K562 (cell line): ENCODE measurements around the gene NTN3. TPM values are rescaled to one million over a fixed set of nuclear protein-coding genes. Genes with fewer than 3 reads are reported as not detected.
A peak's percentile ranks its signal among the peaks of the same experiment; 100 is the strongest.

Experiments used
- CEBPG ChIP-seq, 3 experiments: fragments of 200-800 bp in 1 of 3; sonication (Bioruptor generic) in 1 of 3; sonication (generic) in 1 of 3; formaldehyde crosslinking in 1 of 3; IDR thresholded peaks in 2 of 3; conservative IDR thresholded peaks in 1 of 3; 2 replicates each; pipeline versions ENCODE4 v1.6.1 to v1.8.0; 2016 to 2022; ENCODE audit warnings: missing compliant biosample characterization in 2 of 3, missing genetic modification characterization in 2 of 3, mild to moderate bottlenecking in 1 of 3, missing genetic modification reagents in 1 of 3
- CHD1 ChIP-seq: fragments of 200-600 bp; sonication (generic); IDR thresholded peaks from one replicate; pipeline ENCODE4 v1.6.1; 2012; ENCODE audit warnings: mild to moderate bottlenecking, moderate library complexity, low read length, inconsistent platforms
- MCM3 ChIP-seq: fragments of 450-650 bp; IDR thresholded peaks from 2 replicates; pipeline ENCODE4 v1.6.1; 2016
- MTA3 ChIP-seq: fragments of 450-650 bp; formaldehyde crosslinking; IDR thresholded peaks from 2 replicates; pipeline ENCODE4 v1.6.1; 2017; ENCODE audit warnings: mild to moderate bottlenecking, borderline replicate concordance
- NR3C1 ChIP-seq: sonication (generic); formaldehyde crosslinking; IDR thresholded peaks from 2 replicates; pipeline ENCODE4 v1.8.1; 2022; ENCODE audit warnings: missing genetic modification reagents
- RBFOX2 ChIP-seq: fragments of 200-400 bp; formaldehyde crosslinking; IDR thresholded peaks from 2 replicates; pipeline ENCODE4 v1.6.1; 2017; ENCODE audit warnings: low read depth, mild to moderate bottlenecking, low read length, moderate library complexity
- SAP30 ChIP-seq: fragments of 200-600 bp; sonication (generic); IDR thresholded peaks from 2 replicates; pipeline ENCODE4 v1.6.1; 2012; ENCODE audit warnings: borderline replicate concordance, low read depth, mild to moderate bottlenecking, moderate library complexity, low read length, control low read depth, inconsistent platforms; ENCODE audit not compliant: insufficient read depth, poor library complexity, severe bottlenecking
- TCF7 ChIP-seq: sonication (generic); IDR thresholded peaks from 2 replicates; pipeline ENCODE4 v1.6.1; 2016; ENCODE audit warnings: antibody characterized with exemption, borderline replicate concordance
- YBX1 ChIP-seq: fragments of 450-650 bp; IDR thresholded peaks from 2 replicates; pipeline ENCODE4 v1.7.1; 2016; ENCODE audit warnings: mild to moderate bottlenecking
- ZNF124 ChIP-seq: sonication (generic); formaldehyde crosslinking; IDR thresholded peaks from 2 replicates; pipeline ENCODE4 v1.8.1; 2022; ENCODE audit warnings: missing genetic modification reagents
- ZNF699 ChIP-seq: fragments of 250-450 bp; sonication (Bioruptor Pico); IDR thresholded peaks from 2 replicates; pipeline ENCODE4 v1.8.0; 2021; ENCODE audit warnings: mild to moderate bottlenecking, moderate library complexity; ENCODE audit not compliant: insufficient replicate concordance
- polyA plus RNA-seq, 8 experiments: library from polyadenylated mRNA; depleted of rRNA in 4 of 8; stranded (reverse) in 5 of 8; unstranded in 3 of 8; fragments of >200 nt; fragmentation: Nextera tagmentation in 2 of 8; fragmentation: Illumina TruSeq in 1 of 8; extraction: Ambion mirVana in 2 of 8; extraction: Trizol in 1 of 8; gene quantifications; 2 replicates each; pipeline versions ENCODE4 v1.2.1 to v1.2.3, GENCODE V29; 2011 to 2014; ENCODE audit warnings: inconsistent platforms in 1 of 8, missing spikeins in 1 of 8
- total RNA-seq, 7 experiments: library from RNA; depleted of rRNA in 6 of 7; stranded (reverse); fragments of >200 nt in 6 of 7; fragmentation: Illumina TruSeq in 2 of 7; extraction: Trizol in 2 of 7; gene quantifications; 2 replicates each; pipeline versions ENCODE4 v1.2.1 to v1.2.3, GENCODE V29; 2011 to 2021; ENCODE audit warnings: low replicate concordance in 1 of 7
- TF ChIP-seq, protein P1 (sequence below): fragments of 200-600 bp; sonication (generic); IDR thresholded peaks from one replicate; pipeline ENCODE4 v1.6.1; 2012; ENCODE audit warnings: mild to moderate bottlenecking, low read depth, low read length, inconsistent platforms
- TF ChIP-seq, protein P2 (sequence below), 2 experiments: fragments of 450-650 bp; IDR thresholded peaks; 2 replicates each; pipeline ENCODE4 v1.6.1; 2016

Gene NTN3
- total and polyA plus RNA-seq, 9 of the 15 experiments (the other 6 are each of a cell fraction or from before 2014, with no cell fraction given) = not detected

DNA sequence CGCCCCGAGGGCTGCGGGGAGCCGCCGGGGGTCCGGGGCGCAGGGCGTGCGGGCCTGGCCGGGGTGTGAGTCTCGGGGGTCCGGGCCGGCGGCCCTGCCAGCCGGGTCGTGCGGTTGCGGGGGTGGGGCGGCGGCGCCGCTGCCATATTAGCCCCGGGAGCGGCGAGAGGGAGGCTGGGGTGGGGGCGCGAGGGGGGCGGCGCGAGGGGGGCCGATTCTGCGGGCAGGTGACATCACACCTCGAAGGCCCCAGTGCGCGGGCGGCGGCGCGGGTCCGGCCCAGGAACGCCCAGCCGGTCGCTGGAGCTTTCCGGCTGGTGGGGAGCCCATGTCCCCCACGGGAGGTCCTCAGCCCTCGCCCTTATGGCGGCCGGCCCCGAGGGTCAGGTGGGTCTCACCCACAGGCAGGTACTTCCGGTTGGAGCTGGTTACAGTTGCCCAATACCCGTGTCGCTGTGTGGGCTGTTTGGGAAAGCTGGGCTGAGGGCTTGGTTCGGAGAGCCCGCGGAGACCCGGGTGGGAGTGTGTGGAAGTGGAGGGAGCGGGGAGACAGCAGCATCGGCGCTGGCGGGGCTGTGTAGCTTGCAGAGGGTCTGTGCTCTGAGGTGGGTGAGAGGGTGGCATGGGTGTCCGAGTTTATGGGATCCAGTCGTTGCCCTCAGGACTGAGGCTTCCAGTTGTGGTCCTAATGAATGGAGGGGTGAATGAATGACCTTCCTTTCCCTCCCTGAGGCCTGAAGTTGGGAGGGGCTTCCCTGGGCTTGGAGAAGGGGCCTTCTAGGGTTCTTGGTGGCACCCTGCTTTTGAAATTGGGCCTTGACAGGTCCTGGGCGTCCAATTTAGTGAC, 43.5 kb downstream of the NTN3 start (continued):
- TF ChIP-seq, protein P1, sequence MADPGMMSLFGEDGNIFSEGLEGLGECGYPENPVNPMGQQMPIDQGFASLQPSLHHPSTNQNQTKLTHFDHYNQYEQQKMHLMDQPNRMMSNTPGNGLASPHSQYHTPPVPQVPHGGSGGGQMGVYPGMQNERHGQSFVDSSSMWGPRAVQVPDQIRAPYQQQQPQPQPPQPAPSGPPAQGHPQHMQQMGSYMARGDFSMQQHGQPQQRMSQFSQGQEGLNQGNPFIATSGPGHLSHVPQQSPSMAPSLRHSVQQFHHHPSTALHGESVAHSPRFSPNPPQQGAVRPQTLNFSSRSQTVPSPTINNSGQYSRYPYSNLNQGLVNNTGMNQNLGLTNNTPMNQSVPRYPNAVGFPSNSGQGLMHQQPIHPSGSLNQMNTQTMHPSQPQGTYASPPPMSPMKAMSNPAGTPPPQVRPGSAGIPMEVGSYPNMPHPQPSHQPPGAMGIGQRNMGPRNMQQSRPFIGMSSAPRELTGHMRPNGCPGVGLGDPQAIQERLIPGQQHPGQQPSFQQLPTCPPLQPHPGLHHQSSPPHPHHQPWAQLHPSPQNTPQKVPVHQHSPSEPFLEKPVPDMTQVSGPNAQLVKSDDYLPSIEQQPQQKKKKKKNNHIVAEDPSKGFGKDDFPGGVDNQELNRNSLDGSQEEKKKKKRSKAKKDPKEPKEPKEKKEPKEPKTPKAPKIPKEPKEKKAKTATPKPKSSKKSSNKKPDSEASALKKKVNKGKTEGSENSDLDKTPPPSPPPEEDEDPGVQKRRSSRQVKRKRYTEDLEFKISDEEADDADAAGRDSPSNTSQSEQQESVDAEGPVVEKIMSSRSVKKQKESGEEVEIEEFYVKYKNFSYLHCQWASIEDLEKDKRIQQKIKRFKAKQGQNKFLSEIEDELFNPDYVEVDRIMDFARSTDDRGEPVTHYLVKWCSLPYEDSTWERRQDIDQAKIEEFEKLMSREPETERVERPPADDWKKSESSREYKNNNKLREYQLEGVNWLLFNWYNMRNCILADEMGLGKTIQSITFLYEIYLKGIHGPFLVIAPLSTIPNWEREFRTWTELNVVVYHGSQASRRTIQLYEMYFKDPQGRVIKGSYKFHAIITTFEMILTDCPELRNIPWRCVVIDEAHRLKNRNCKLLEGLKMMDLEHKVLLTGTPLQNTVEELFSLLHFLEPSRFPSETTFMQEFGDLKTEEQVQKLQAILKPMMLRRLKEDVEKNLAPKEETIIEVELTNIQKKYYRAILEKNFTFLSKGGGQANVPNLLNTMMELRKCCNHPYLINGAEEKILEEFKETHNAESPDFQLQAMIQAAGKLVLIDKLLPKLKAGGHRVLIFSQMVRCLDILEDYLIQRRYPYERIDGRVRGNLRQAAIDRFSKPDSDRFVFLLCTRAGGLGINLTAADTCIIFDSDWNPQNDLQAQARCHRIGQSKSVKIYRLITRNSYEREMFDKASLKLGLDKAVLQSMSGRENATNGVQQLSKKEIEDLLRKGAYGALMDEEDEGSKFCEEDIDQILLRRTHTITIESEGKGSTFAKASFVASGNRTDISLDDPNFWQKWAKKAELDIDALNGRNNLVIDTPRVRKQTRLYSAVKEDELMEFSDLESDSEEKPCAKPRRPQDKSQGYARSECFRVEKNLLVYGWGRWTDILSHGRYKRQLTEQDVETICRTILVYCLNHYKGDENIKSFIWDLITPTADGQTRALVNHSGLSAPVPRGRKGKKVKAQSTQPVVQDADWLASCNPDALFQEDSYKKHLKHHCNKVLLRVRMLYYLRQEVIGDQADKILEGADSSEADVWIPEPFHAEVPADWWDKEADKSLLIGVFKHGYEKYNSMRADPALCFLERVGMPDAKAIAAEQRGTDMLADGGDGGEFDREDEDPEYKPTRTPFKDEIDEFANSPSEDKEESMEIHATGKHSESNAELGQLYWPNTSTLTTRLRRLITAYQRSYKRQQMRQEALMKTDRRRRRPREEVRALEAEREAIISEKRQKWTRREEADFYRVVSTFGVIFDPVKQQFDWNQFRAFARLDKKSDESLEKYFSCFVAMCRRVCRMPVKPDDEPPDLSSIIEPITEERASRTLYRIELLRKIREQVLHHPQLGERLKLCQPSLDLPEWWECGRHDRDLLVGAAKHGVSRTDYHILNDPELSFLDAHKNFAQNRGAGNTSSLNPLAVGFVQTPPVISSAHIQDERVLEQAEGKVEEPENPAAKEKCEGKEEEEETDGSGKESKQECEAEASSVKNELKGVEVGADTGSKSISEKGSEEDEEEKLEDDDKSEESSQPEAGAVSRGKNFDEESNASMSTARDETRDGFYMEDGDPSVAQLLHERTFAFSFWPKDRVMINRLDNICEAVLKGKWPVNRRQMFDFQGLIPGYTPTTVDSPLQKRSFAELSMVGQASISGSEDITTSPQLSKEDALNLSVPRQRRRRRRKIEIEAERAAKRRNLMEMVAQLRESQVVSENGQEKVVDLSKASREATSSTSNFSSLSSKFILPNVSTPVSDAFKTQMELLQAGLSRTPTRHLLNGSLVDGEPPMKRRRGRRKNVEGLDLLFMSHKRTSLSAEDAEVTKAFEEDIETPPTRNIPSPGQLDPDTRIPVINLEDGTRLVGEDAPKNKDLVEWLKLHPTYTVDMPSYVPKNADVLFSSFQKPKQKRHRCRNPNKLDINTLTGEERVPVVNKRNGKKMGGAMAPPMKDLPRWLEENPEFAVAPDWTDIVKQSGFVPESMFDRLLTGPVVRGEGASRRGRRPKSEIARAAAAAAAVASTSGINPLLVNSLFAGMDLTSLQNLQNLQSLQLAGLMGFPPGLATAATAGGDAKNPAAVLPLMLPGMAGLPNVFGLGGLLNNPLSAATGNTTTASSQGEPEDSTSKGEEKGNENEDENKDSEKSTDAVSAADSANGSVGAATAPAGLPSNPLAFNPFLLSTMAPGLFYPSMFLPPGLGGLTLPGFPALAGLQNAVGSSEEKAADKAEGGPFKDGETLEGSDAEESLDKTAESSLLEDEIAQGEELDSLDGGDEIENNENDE = no peak
- no peak for TF ChIP-seq MCM3
- TF ChIP-seq NR3C1 (CRISPR knock-in tag) = 0 out of 2 replicates have a peak, but pooled peaks have one; percentile 14
- TF ChIP-seq ZNF124 = no peak
- no peak for TF ChIP-seq MTA3
- TF ChIP-seq TCF7 = no peak
- TF ChIP-seq, protein P2, sequence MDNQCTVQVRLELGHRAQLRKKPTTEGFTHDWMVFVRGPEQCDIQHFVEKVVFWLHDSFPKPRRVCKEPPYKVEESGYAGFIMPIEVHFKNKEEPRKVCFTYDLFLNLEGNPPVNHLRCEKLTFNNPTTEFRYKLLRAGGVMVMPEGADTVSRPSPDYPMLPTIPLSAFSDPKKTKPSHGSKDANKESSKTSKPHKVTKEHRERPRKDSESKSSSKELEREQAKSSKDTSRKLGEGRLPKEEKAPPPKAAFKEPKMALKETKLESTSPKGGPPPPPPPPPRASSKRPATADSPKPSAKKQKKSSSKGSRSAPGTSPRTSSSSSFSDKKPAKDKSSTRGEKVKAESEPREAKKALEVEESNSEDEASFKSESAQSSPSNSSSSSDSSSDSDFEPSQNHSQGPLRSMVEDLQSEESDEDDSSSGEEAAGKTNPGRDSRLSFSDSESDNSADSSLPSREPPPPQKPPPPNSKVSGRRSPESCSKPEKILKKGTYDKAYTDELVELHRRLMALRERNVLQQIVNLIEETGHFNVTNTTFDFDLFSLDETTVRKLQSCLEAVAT (IDR thresholded peaks at IDR 0.05) = peak in 1 of 2 experiments; percentile 34; a peak in 1 of 4 replicates
- peak; percentile 57; the same call in 1 of the 2 replicates for TF ChIP-seq CEBPG (CRISPR knock-in tag; IDR thresholded peaks at IDR 0.05)
- TF ChIP-seq CEBPG (tag; conservative IDR thresholded peaks at IDR 0.05 in 1 of 2, IDR thresholded peaks at IDR 0.05 in 1 of 2) = no peak; a peak in 1 of 4 replicates
- peak; percentile 44 for TF ChIP-seq CHD1
- peak; percentile 70 for TF ChIP-seq RBFOX2
- TF ChIP-seq YBX1 = no peak
- peak; percentile 67 for TF ChIP-seq SAP30
- TF ChIP-seq ZNF699 (CRISPR knock-in tag) = no peak
